Activated CD4-positive, alpha-beta T cell treated with anti-CD3 and anti-CD28 coated beads, Interleukin-2, amount 50 U/mL, for 48 hours (primary cell): ENCODE results near the gene MDN1.
"Not testable (repeated sequence)": the region's sequence is repeated elsewhere in the genome, so short reads cannot be mapped to it uniquely, and the experiment has no call there.

Experiments used
- DNase-seq, 2 experiments: peaks; one replicate each; pipeline ENCODE4 v3.0.0-alpha.2; 2020

The MDN1 gene

GRCh38 chr6:89807581-89807980, 12.0 kb downstream of the MDN1 start:
- no peak for DNase-seq

- no peak for DNase-seq
Observed at GRCh38 chr6:89805814-89806371, 13.7 kb downstream of the MDN1 start.

GRCh38 chr6:89803271-89803670, 16.3 kb downstream of the MDN1 start:
- DNase-seq: no peak

- DNase-seq: no peak
Observed at GRCh38 chr6:89799756-89800155, 19.8 kb downstream of the MDN1 start.

- no peak for DNase-seq
Observed at GRCh38 chr6:89799096-89799495, 20.5 kb downstream of the MDN1 start.

- no peak for DNase-seq
Observed at GRCh38 chr6:89797317-89797716, 22.3 kb downstream of the MDN1 start.

- DNase-seq: peak in 1 of 2 experiments; percentile 21
Observed at GRCh38 chr6:89794324-89794723, 25.3 kb downstream of the MDN1 start.

GRCh38 chr6:89793586-89793985, 26.0 kb downstream of the MDN1 start:
- DNase-seq: no peak

- no peak for DNase-seq
Observed at GRCh38 chr6:89792881-89793280, 26.7 kb downstream of the MDN1 start.

GRCh38 chr6:89790403-89790802, 29.2 kb downstream of the MDN1 start:
- DNase-seq: no peak

GRCh38 chr6:89789980-89790379, 29.6 kb downstream of the MDN1 start:
- no peak for DNase-seq

- no peak for DNase-seq
Observed at GRCh38 chr6:89787660-89788328, 31.8 kb downstream of the MDN1 start.

- DNase-seq: no peak
Observed at GRCh38 chr6:89786970-89787369, 32.6 kb downstream of the MDN1 start.

- DNase-seq: no peak
Observed at GRCh38 chr6:89784838-89785237, 34.8 kb downstream of the MDN1 start.

GRCh38 chr6:89783293-89783692, 36.3 kb downstream of the MDN1 start:
- DNase-seq: not testable (repeated sequence)

- DNase-seq: no peak
Observed at GRCh38 chr6:89782222-89782621, 37.4 kb downstream of the MDN1 start.

GRCh38 chr6:89781070-89782034, 38.2 kb downstream of the MDN1 start:
- DNase-seq: no peak

GRCh38 chr6:89777455-89777854, 42.1 kb downstream of the MDN1 start:
- no peak for DNase-seq

GRCh38 chr6:89776583-89777233, 42.9 kb downstream of the MDN1 start:
- no peak for DNase-seq

GRCh38 chr6:89775150-89775549, 44.4 kb downstream of the MDN1 start:
- DNase-seq: no peak

GRCh38 chr6:89769572-89769971, 50.0 kb downstream of the MDN1 start:
- DNase-seq: no peak

- DNase-seq: no peak
Observed at GRCh38 chr6:89768324-89768723, 51.3 kb downstream of the MDN1 start.

- DNase-seq: no peak
Observed at GRCh38 chr6:89763550-89763949, 56.0 kb downstream of the MDN1 start.
